Spleen (tissue), 11 donors: ENCODE results near the gene ICOSLG. TPM values are rescaled to one million over a fixed set of nuclear protein-coding genes. Genes with fewer than 3 reads are reported as not detected.
"Not testable (repeated sequence)": the region's sequence is repeated elsewhere in the genome, so short reads cannot be mapped to it uniquely, and the experiment has no call there.

Source experiments
- DNase-seq: peaks from one replicate; pipeline ENCODE4 v3.0.0-alpha.2; 2020
- H3K27ac ChIP-seq, 8 donors: fragments of 200-600 bp; sonication (generic) in 7 of 8; 1 replicate in 4 of 8; 2 replicates in 4 of 8; pipeline versions ENCODE4 v1.5.0 to v1.8.0; 2016 to 2021; ENCODE audit warnings: inconsistent platforms in 4 of 8, mild to moderate bottlenecking in 4 of 8, moderate library complexity in 1 of 8
- H3K27me3 ChIP-seq, 7 donors: fragments of 200-600 bp; sonication (generic) in 6 of 7; replicated peaks in 1 of 7; 1 replicate in 4 of 7; 2 replicates in 3 of 7; pipeline versions ENCODE4 v1.5.0 to v1.8.0; 2016 to 2021; ENCODE audit warnings: inconsistent platforms in 3 of 7, mild to moderate bottlenecking in 1 of 7
- H3K36me3 ChIP-seq, 6 donors: fragments of 200-600 bp; sonication (generic) in 5 of 6; 1 replicate in 4 of 6; 2 replicates in 2 of 6; pipeline versions ENCODE4 v1.5.0 to v1.8.0; 2016 to 2021; ENCODE audit warnings: inconsistent platforms in 2 of 6
- H3K4me1 ChIP-seq, 6 donors: fragments of 200-600 bp; sonication (generic) in 5 of 6; 1 replicate in 3 of 6; 2 replicates in 3 of 6; pipeline versions ENCODE4 v1.5.0 to v1.8.0; 2016 to 2021; ENCODE audit warnings: inconsistent platforms in 3 of 6
- H3K4me3 ChIP-seq, 8 donors: fragments of 200-600 bp; sonication (generic) in 7 of 8; 1 replicate in 4 of 8; 2 replicates in 4 of 8; pipeline versions ENCODE4 v1.5.0 to v1.8.0; 2016 to 2021; ENCODE audit warnings: inconsistent platforms in 4 of 8, mild to moderate bottlenecking in 4 of 8, moderate library complexity in 2 of 8
- H3K9me3 ChIP-seq, 8 donors: fragments of 200-600 bp; sonication (generic) in 7 of 8; 1 replicate in 4 of 8; 2 replicates in 4 of 8; pipeline versions ENCODE4 v1.5.0 to v1.8.0; 2016 to 2021; ENCODE audit warnings: inconsistent platforms in 4 of 8
- WGBS, 5 donors: extraction: QIAGEN DNeasy Blood & Tissue Kit in 3 of 5; methylation state at CpG; one replicate each; pipeline versions ENCODE4 v1.1.5 to v1.1.7; 2013 to 2018; 5-methylcytosine and 5-hydroxymethylcytosine counted together
- intact Hi-C: fragments of 100-400 bp; cut with DNase I; formaldehyde crosslinking; loops from one replicate; pipeline ENCODE4 v1.15.0; 2023; ENCODE audit warnings: low total_unique reads
- polyA plus RNA-seq, 3 donors: library from polyadenylated mRNA; stranded (reverse); fragments of 200-250 nt; gene quantifications; one replicate each; pipeline ENCODE4 v1.2.1, GENCODE V29; 2013
- total RNA-seq, 7 donors: library from RNA; depleted of rRNA in 3 of 7; stranded (reverse); fragments of >200 nt in 3 of 7; fragmentation: NEBNext Ultra II Directional in 4 of 7; extraction: Animal tissue kit (Norgen Biotek cat#: 25700) in 4 of 7; gene quantifications; one replicate each; pipeline versions ENCODE4 v1.1.0 to v1.2.1, GENCODE V29; 2016 to 2021
- donor health status: healthy with polysubstance abuse.
- donor health status: DM: no; HTN: no; CAD: no; lungs with moderate emphysema.
- donor health status: DM: no; HTN: no; CAD: no.
- donor health status: Bipolar disorder and iron deficiency.
- donor health status: healthy.
- donor health status: DM: no; HTN: no; CAD: no.
- donor health status: DM: yes; HTN: yes; CAD: no.

Gene ICOSLG
- total and polyA plus RNA-seq, 10 donors = 1.9 to 17.5 (median 6.7) TPM

DNA sequence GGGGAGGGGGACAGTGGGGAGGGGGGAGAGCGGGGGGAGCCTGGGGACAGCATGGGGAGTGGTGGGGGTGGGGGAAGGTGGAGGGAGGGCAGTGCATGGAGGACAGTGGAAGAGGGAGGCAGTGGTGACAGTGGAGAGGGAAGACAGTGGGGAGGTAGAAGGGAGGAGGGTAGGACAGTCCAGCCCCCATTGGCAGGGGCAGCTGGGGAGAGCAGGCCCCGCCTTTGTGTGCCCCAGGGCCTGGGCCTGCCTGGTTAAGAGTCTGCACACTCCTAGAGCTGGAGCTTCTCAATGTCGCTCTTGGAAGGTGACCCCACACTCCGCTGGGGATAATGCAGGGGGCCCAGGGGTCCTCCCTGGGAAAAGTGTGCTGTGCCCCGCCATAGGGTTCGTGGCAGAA, 15.1 kb downstream of the ICOSLG start:
- H3K9me3 ChIP-seq, H3K4me3 ChIP-seq, H3K36me3 ChIP-seq, H3K4me1 ChIP-seq, H3K27ac ChIP-seq, DNase-seq, H3K27me3 ChIP-seq, intact Hi-C loops: not testable (repeated sequence)
- no CpG with 5 or more reads among the region's 6 CpGs for WGBS, 5 donors

- H3K4me3 ChIP-seq, H3K36me3 ChIP-seq, DNase-seq, intact Hi-C loops, H3K27ac ChIP-seq, H3K9me3 ChIP-seq, H3K4me1 ChIP-seq, H3K27me3 ChIP-seq: not testable (repeated sequence)
- no CpG with 5 or more reads among the region's 5 CpGs for WGBS, 5 donors
Measured at GRCh38 chr21:44223334-44223733, 17.4 kb downstream of the ICOSLG start.

- intact Hi-C loops = not testable (repeated sequence)
Measured at GRCh38 chr21:44220674-44221073, 20.1 kb downstream of the ICOSLG start.

DNA sequence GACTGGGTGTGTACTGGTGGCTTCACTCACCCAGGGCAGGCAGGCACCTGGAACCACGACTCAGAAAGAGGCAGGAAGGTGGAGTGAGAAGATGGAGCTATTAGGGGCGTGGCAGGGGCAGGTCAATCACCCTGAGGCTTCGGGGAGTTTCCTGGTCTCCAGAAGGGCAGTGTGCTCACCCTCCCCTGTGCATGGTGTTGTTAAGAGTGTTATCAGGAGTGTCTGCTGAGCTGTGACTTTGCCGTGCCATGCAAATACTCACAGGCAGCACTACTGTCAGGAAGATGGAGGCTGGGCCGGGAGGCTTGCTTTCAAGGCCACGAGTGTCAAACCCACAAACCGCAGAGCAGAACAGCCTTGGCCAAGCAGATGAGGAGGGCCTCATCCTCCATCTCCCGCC, 22.3 kb downstream of the ICOSLG start:
- no CpG with 5 or more reads among the region's 8 CpGs for WGBS, 5 donors
- H3K9me3 ChIP-seq, H3K4me1 ChIP-seq, H3K27ac ChIP-seq, intact Hi-C loops, H3K36me3 ChIP-seq, H3K4me3 ChIP-seq, DNase-seq, H3K27me3 ChIP-seq: not testable (repeated sequence)

More at GRCh38 chr21:44220674-44221073, 20.1 kb downstream of the ICOSLG start:
- not testable (repeated sequence) for H3K27ac ChIP-seq, H3K27me3 ChIP-seq, DNase-seq, H3K4me3 ChIP-seq, H3K36me3 ChIP-seq, H3K4me1 ChIP-seq, H3K9me3 ChIP-seq
- no CpG with 5 or more reads among the region's 18 CpGs for WGBS, 5 donors

GRCh38 chr21:44211978-44212377, 28.8 kb downstream of the ICOSLG start:
- H3K9me3 ChIP-seq, intact Hi-C loops, H3K27ac ChIP-seq, H3K36me3 ChIP-seq, H3K27me3 ChIP-seq, DNase-seq, H3K4me1 ChIP-seq, H3K4me3 ChIP-seq: not testable (repeated sequence)
- WGBS, 5 donors = 87 to 95% (median 91%) methylated on average over 2 of the region's 2 CpGs; no CpG with 5 or more reads in 2 of the 5 donors

DNA sequence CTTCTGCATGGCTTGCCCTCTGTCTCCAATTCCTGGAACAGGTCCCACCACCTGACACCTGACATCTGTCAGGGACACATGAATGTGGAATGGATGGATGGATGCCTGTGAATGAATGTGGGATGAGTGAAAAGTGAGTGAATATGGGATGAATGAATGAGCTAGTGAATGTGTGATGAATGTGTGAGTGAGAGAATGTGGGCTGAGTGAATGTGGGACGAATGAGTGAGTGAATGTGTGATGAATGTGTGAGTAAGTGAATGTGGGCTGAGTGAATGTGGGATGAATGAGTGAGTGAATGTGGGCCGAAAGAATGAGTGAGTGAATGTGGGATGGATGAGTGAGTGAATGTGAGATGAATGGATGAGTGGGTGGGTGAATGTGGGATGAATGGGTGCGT, 29.2 kb downstream of the ICOSLG start:
- H3K4me3 ChIP-seq, H3K36me3 ChIP-seq, DNase-seq, H3K27me3 ChIP-seq, H3K4me1 ChIP-seq, H3K9me3 ChIP-seq, intact Hi-C loops, H3K27ac ChIP-seq: not testable (repeated sequence)
- 80 to 95% (median 94%) methylated on average over 2 to 3 of the region's 3 CpGs; no CpG with 5 or more reads in 2 of the 5 donors for WGBS, 5 donors

DNA sequence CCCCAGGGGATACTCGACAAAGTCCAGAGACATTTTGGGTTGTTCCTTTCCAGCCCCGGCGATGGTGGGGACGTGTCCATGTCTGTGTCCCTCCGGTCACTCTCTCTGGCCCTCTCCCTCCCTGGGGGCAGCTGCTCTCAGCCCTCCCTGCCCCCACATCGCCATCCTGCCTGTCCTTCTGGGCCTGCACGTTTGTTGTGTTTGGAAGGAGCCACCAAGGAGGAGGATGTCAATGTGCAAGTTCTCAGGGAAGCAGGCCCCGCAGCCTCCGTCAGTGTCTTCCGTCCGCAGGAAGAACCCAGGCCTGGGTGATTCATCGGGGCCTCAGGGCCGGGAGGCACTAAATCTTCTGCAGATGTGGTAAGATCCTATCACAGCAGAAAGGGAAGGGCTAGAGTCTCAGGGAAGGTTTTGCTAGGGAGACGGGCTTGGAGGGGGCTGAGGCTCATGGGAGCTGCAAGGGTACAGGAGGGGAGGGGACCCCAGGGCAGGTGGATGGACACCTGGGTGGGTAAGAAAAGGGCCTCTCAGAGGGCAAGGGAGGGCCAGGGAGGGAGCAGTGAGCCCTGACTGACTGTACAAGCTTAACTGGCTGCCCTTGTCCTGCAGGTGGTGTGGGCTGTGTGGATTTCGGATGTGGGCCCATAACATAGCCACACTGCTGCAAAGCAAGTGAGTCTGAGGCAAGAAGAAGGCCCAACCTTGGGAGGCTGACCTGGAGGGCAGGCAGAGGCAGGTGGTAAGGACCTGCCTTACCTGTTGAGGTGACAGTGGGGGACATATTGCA, 32.7 kb downstream of the ICOSLG start:
- H3K36me3 ChIP-seq, H3K4me1 ChIP-seq, H3K4me3 ChIP-seq, intact Hi-C loops, H3K27me3 ChIP-seq, H3K9me3 ChIP-seq: not testable (repeated sequence)
- WGBS, 5 donors = 29 to 60% methylated on average over 1 to 7 of the region's 15 CpGs; no CpG with 5 or more reads in 3 of the 5 donors
- DNase-seq = peak; percentile 51
- H3K27ac ChIP-seq = peak overlapping the region in 3 of 8 donors; percentile 34 to 63 (median 41)

DNA sequence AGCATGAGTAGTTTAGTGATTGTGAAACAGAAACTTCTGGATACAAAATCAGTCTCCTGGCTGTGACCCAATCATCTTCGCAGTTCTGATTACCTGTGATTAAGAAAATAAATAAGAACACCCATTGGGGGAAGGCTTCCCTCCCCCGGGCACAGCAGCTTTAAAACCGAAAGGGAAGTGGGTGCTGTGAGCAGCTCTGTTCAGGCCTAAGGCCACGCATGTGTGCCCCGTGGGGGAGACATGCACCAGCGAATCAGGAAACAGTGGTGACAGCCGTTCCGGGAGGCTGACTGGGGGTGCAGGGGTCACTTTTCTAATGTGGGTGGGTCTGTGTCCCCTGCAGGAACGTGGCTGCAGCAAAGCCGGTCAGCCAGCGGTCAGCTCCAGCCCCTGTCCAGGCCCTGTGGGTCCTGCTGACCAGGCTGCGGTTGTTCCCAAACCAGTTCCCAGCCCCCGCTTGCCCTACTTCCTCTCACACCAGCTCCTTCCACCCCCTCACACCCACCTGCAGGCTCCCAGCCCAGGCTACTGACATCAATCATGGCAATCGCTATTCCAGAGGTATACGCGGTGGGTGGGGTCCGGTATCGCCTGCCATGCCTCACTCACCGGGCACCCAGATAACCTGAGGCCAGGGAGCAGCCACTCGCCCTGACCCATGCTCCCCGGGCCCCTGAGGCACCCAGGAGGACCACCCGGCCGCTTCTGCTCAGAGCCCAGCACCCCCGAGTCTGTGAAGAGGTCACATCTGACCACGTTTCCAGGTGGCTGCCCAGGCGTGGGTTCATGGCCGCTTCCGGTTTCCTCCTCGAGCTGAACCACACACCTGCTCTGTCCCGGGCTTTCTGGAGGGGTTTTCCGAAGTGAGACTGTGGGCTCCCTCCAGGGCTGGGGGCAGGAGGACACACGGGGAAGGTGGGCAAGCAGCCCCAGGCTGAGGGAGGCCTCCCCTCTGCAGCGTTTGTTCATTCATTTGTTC, 33.8 kb downstream of the ICOSLG start:
- no CpG with 5 or more reads among the region's 33 CpGs for WGBS, 5 donors
- intact Hi-C loops = not testable (repeated sequence)

GRCh38 chr21:44206187-44206586, 34.6 kb downstream of the ICOSLG start:
- H3K27me3 ChIP-seq, H3K36me3 ChIP-seq, H3K4me1 ChIP-seq, H3K9me3 ChIP-seq, H3K27ac ChIP-seq, H3K4me3 ChIP-seq, intact Hi-C loops, DNase-seq: not testable (repeated sequence)
- WGBS, 5 donors = no CpG with 5 or more reads among the region's 24 CpGs

More for the DNA sequence above, 33.8 kb downstream of the ICOSLG start:
- H3K9me3 ChIP-seq, H3K4me1 ChIP-seq, H3K27me3 ChIP-seq, H3K36me3 ChIP-seq, H3K4me3 ChIP-seq, H3K27ac ChIP-seq, DNase-seq: not testable (repeated sequence)

DNA sequence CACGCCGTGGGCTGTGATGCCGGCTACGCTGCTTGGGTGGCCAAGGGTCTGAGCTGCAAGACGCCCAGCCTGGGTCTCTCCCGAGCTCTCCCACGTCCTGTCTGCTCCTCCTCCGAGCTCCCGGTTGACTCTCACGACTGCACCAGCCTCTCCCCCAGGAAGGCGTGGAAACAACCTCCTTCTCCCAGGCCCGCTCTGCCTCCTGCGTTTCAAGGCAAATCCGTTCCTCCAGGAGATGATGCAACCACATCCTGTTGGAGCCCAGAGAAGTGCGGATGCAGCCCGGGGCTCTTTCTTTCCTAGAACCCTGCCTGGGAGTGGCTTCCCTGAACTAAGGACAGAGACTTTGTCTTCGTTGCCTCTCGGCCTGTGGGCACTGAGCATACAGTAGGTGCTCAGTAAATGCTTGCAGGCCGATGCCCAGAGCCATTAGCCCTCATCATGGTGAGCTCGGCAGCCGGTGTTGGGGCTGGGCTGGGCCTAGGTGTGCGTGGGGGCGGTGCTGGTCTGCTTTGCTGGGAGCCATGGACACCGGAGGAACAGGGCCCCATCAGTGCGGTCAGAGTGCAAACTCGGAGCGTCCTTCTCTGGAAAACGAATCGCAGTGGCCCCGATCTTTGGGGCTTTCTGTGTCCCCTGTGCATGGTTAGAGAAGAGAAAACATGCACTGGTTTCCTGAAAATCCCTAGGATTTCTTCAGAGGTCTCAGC, 38.0 kb downstream of the ICOSLG start:
- no CpG with 5 or more reads among the region's 30 CpGs for WGBS, 5 donors
- H3K9me3 ChIP-seq, H3K4me3 ChIP-seq, H3K27me3 ChIP-seq, H3K4me1 ChIP-seq, DNase-seq, H3K36me3 ChIP-seq, H3K27ac ChIP-seq, intact Hi-C loops: not testable (repeated sequence)
